ENCODE data around the gene NRG3.

The NRG3 gene

DNA sequence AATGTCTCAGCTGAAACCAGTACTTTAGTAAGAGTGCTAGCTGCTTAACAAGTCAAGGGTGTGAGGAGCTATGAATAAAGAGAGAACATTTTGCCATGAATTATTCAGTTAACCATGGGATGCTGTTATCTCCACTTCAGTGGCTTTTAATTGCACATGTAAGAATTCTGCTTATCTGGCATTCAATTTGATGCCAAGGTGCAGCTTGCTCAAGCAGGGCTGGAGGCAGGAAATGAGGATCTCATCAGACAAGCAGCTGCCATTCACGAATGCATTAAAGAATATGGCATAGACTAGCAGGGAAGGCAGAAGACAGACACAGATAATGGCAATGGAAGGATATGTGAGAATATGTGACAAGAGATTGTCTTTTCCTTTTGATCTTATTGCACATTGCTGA, 697.8 kb downstream of the NRG3 start:
- TF ChIP-seq ZNF274 (IDR thresholded peaks at IDR 0.05; ENCODE audit: low read depth, low read length) = no peak
- TF ChIP-seq YY1 (IDR thresholded peaks at IDR 0.05; ENCODE audit: insufficient read depth, insufficient read length) = no peak
- TF ChIP-seq SUZ12 (IDR thresholded peaks at IDR 0.05; ENCODE audit: extremely low read depth, insufficient read depth, insufficient read length) = no peak
- H3K27me3 ChIP-seq (ENCODE audit: insufficient read depth, insufficient read length) = no peaks in the 10 kb centered on the region
- no peaks in the 10 kb centered on the region for H3K9me3 ChIP-seq (ENCODE audit: insufficient read depth, low read length)
- DNase-seq (ENCODE audit: low read depth, low spot score) = no peak
- no peak overlapping the region for H3K9ac ChIP-seq (ENCODE audit: insufficient read length, low read depth)
- no peaks in the 10 kb centered on the region for H3K36me3 ChIP-seq (ENCODE audit: insufficient read depth, insufficient read length, low read length)
- no peaks in the 10 kb centered on the region for H3K4me1 ChIP-seq (ENCODE audit: insufficient read depth, insufficient read length)
- H3K4me3 ChIP-seq (ENCODE audit: insufficient read length, low read depth) = no peak overlapping the region

DNA sequence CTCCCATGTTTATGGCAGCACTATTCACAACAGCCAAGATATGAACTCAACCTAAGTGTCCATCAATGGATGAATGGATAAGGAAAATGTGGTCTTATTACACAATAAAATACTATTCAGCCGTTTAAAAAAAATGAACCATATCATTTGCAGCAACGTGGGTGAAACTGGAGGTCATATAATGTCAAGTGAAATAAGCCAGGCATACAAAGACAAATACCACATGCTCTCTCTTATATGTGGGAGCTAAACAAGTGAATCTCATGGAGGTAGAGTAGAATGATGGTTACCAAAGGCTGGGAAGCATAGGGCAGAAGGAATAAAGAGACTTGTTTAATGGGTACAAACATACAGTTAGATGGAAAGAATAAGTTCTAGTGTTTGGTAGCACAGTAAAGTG, 699.1 kb downstream of the NRG3 start:
- H3K36me3 ChIP-seq (ENCODE audit: insufficient read depth, insufficient read length, low read length) = no peaks in the 10 kb centered on the region
- no peak overlapping the region for H3K9ac ChIP-seq (ENCODE audit: insufficient read length, low read depth)
- H3K9me3 ChIP-seq (ENCODE audit: insufficient read depth, low read length) = no peaks in the 10 kb centered on the region
- H3K4me3 ChIP-seq (ENCODE audit: insufficient read length, low read depth) = no peak overlapping the region
- no peak for DNase-seq (ENCODE audit: low read depth, low spot score)
- H3K4me1 ChIP-seq (ENCODE audit: insufficient read depth, insufficient read length) = no peaks in the 10 kb centered on the region
- TF ChIP-seq ZNF274 (IDR thresholded peaks at IDR 0.05; ENCODE audit: low read depth, low read length) (no peak), SUZ12 (IDR thresholded peaks at IDR 0.05; ENCODE audit: extremely low read depth, insufficient read depth, insufficient read length) (no peak), YY1 (IDR thresholded peaks at IDR 0.05; ENCODE audit: insufficient read depth, insufficient read length) (no peak)
- H3K27me3 ChIP-seq (ENCODE audit: insufficient read depth, insufficient read length) = no peaks in the 10 kb centered on the region

DNA sequence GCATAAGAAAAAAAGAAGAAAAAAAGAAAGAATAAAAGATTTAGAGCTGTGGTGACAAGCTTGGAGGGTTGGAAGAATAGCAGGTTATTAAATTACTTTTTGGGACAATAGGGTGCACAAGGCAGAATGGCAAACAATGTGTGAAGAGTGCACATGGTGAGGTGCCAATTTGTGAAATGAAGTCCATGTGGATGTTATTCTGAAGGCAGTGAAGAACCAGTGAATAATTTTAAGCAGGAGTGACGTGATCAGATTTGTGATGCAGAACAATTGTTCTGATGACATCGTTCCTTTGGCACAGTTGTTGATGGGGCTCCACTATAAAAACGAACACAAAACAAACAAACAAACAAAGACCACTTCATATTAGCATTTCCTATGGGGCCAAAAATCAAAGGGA, 700.3 kb downstream of the NRG3 start:
- TF ChIP-seq SUZ12 (IDR thresholded peaks at IDR 0.05; ENCODE audit: extremely low read depth, insufficient read depth, insufficient read length) = no peak
- no peak for TF ChIP-seq ZNF274 (IDR thresholded peaks at IDR 0.05; ENCODE audit: low read depth, low read length)
- no peak for TF ChIP-seq YY1 (IDR thresholded peaks at IDR 0.05; ENCODE audit: insufficient read depth, insufficient read length)
- Histone ChIP-seq H3K4me3 (ENCODE audit: insufficient read length, low read depth) (no peak overlapping the region), H3K36me3 (ENCODE audit: insufficient read depth, insufficient read length, low read length) (no peaks in the 10 kb centered on the region), H3K9ac (ENCODE audit: insufficient read length, low read depth) (no peak overlapping the region), H3K27me3 (ENCODE audit: insufficient read depth, insufficient read length) (no peaks in the 10 kb centered on the region), H3K4me1 (ENCODE audit: insufficient read depth, insufficient read length) (no peaks in the 10 kb centered on the region), H3K9me3 (ENCODE audit: insufficient read depth, low read length) (no peaks in the 10 kb centered on the region)
- no peak for DNase-seq (ENCODE audit: low read depth, low spot score)

DNA sequence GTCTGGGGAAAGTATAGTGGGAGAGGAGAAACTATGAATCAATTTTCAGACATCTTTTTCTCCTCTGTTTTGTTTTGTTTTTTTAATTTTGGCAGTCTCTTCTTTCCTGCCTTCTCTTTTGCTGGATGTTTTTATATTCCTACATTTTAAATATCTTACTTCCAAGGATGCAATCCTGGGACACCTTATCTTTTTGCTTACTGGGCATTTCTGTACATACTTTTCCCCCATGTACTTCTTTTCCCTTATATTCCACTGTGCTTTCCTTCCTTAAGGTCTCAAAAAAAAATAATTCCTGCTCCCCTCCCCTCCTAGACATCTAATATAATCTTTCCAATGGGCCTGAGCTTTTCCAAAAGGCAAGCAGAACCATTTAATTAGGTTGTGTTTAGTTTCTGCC, 701.1 kb downstream of the NRG3 start:
- Histone ChIP-seq H3K27me3 (ENCODE audit: insufficient read depth, insufficient read length) (no peaks in the 10 kb centered on the region), H3K9ac (ENCODE audit: insufficient read length, low read depth) (no peak overlapping the region), H3K36me3 (ENCODE audit: insufficient read depth, insufficient read length, low read length) (no peaks in the 10 kb centered on the region)

DNA sequence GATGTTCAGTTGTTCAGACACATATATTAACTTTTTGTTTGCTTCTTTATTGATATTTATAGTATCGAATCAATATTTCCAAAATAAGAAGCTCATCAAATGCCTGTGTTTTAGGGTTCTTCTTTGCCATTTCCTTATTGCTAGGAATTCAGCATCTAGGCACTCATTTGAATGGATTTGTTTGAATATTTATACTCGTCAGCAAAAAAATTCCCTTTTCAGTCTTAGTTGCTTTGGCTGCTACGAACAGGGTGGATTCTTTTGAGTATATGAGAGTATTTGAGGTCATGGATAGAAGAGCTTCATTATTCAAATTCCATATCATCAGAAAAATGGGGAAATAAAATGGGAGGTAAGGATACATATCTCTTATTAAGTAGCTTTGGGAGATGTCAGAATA, 706.9 kb downstream of the NRG3 start:
- Histone ChIP-seq H3K27me3 (ENCODE audit: insufficient read depth, insufficient read length) (no peaks in the 10 kb centered on the region), H3K9me3 (ENCODE audit: insufficient read depth, low read length) (no peaks in the 10 kb centered on the region), H3K4me1 (ENCODE audit: insufficient read depth, insufficient read length) (no peaks in the 10 kb centered on the region), H3K9ac (ENCODE audit: insufficient read length, low read depth) (no peak overlapping the region), H3K36me3 (ENCODE audit: insufficient read depth, insufficient read length, low read length) (no peaks in the 10 kb centered on the region), H3K4me3 (ENCODE audit: insufficient read length, low read depth) (no peak overlapping the region)
- no peak for DNase-seq (ENCODE audit: low read depth, low spot score)
- TF ChIP-seq SUZ12 (IDR thresholded peaks at IDR 0.05; ENCODE audit: extremely low read depth, insufficient read depth, insufficient read length) (no peak), ZNF274 (IDR thresholded peaks at IDR 0.05; ENCODE audit: low read depth, low read length) (no peak), YY1 (IDR thresholded peaks at IDR 0.05; ENCODE audit: insufficient read depth, insufficient read length) (no peak)

More for the DNA sequence above, 701.1 kb downstream of the NRG3 start:
- Histone ChIP-seq H3K9me3 (ENCODE audit: insufficient read depth, low read length) (no peaks in the 10 kb centered on the region), H3K4me3 (ENCODE audit: insufficient read length, low read depth) (no peak overlapping the region), H3K4me1 (ENCODE audit: insufficient read depth, insufficient read length) (no peaks in the 10 kb centered on the region)
- DNase-seq (ENCODE audit: low read depth, low spot score) = no peak
- no peak for TF ChIP-seq YY1 (IDR thresholded peaks at IDR 0.05; ENCODE audit: insufficient read depth, insufficient read length)

DNA sequence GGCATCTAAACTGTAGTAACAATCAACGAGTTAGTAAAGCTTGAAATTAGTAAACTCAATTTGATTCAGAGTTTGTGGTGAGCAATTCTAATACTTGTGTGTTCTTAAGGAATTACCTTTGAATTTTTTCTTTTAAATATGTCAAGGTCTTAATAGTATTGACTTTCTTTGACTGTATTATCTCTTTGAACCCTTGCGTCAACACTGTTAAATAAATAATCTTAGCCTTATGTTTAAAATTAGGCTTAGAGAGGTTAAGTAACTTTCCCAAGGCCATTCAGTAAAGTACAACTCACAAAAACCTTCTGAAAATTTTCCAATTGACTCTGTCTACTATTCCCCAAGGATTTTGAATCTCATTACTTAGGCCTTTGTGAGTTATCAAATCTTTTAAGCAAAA, 716.4 kb downstream of the NRG3 start:
- DNase-seq (ENCODE audit: low read depth, low spot score) = no peak
- TF ChIP-seq SUZ12 (IDR thresholded peaks at IDR 0.05; ENCODE audit: extremely low read depth, insufficient read depth, insufficient read length) (no peak), YY1 (IDR thresholded peaks at IDR 0.05; ENCODE audit: insufficient read depth, insufficient read length) (no peak)
- H3K4me1 ChIP-seq (ENCODE audit: insufficient read depth, insufficient read length) = no peaks in the 10 kb centered on the region
- no peaks in the 10 kb centered on the region for H3K9me3 ChIP-seq (ENCODE audit: insufficient read depth, low read length)
- no peak overlapping the region for H3K9ac ChIP-seq (ENCODE audit: insufficient read length, low read depth)
- H3K36me3 ChIP-seq (ENCODE audit: insufficient read depth, insufficient read length, low read length) = no peaks in the 10 kb centered on the region
- no peaks in the 10 kb centered on the region for H3K27me3 ChIP-seq (ENCODE audit: insufficient read depth, insufficient read length)
- no peak overlapping the region for H3K4me3 ChIP-seq (ENCODE audit: insufficient read length, low read depth)

DNA sequence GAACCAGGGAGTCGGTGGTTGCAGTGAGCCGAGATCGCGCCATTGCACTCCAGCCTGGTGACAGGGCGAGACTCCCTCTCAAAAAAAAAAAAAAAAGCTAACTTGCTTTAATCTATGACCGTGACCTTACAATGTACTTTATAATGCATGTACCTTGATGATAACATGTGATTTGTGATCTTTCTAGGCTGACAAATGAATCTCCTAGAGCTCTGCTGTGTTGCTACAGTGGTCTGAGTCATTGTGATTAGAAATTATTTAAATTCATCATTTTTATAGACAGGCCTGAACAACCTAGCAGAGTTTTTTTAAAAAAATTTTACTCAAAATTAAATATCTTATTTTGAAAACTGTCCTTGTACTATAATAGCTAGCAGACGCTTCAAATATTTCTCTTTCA, 722.8 kb downstream of the NRG3 start:
- Histone ChIP-seq H3K4me3 (ENCODE audit: insufficient read length, low read depth) (no peak overlapping the region), H3K9me3 (ENCODE audit: insufficient read depth, low read length) (no peaks in the 10 kb centered on the region), H3K27me3 (ENCODE audit: insufficient read depth, insufficient read length) (no peaks in the 10 kb centered on the region), H3K4me1 (ENCODE audit: insufficient read depth, insufficient read length) (no peaks in the 10 kb centered on the region), H3K9ac (ENCODE audit: insufficient read length, low read depth) (no peak overlapping the region), H3K36me3 (ENCODE audit: insufficient read depth, insufficient read length, low read length) (no peaks in the 10 kb centered on the region)
- DNase-seq (ENCODE audit: low read depth, low spot score) = no peak
- TF ChIP-seq YY1 (IDR thresholded peaks at IDR 0.05; ENCODE audit: insufficient read depth, insufficient read length) (no peak), SUZ12 (IDR thresholded peaks at IDR 0.05; ENCODE audit: extremely low read depth, insufficient read depth, insufficient read length) (no peak), ZNF274 (IDR thresholded peaks at IDR 0.05; ENCODE audit: low read depth, low read length) (no peak)

DNA sequence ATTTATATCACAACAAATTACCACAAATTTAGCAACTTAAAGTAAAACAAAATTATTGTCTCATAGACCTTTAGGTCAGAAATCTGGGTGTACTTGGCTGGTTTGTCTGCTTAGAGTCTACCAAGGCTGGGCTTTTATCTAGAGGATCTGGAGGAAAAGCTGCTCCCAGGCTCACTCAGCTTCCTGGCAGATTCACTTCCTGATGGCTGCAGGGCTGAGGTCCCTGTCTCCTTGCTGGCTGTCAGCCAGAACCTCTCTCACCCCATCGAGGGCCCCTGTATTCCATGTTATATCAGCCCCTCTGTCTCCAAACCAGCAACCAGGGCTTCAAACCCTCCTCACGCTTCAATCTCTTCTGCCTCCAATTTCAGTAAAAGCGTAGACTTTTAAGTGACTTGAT, 734.9 kb downstream of the NRG3 start:
- H3K27me3 ChIP-seq (ENCODE audit: insufficient read depth, insufficient read length) = no peaks in the 10 kb centered on the region
- no peak overlapping the region for H3K9ac ChIP-seq (ENCODE audit: insufficient read length, low read depth)
- H3K4me3 ChIP-seq (ENCODE audit: insufficient read length, low read depth) = no peak overlapping the region
- peaks cover 13% of the 10 kb centered on the region; the same call in 1 of the 2 replicates for H3K9me3 ChIP-seq (ENCODE audit: insufficient read depth, low read length)
- no peak for TF ChIP-seq SUZ12 (IDR thresholded peaks at IDR 0.05; ENCODE audit: extremely low read depth, insufficient read depth, insufficient read length)
- no peak for TF ChIP-seq ZNF274 (IDR thresholded peaks at IDR 0.05; ENCODE audit: low read depth, low read length)
- TF ChIP-seq YY1 (IDR thresholded peaks at IDR 0.05; ENCODE audit: insufficient read depth, insufficient read length) = no peak
- no peaks in the 10 kb centered on the region for H3K4me1 ChIP-seq (ENCODE audit: insufficient read depth, insufficient read length)
- DNase-seq (ENCODE audit: low read depth, low spot score) = peak; percentile 3
- H3K36me3 ChIP-seq (ENCODE audit: insufficient read depth, insufficient read length, low read length) = no peaks in the 10 kb centered on the region

Measured in NT2/D1 (cell line).